LoVo (cell line): ENCODE measurements around the gene RUSC1.

Experiments
- DNase-seq: peaks from one replicate; pipeline ENCODE4 v3.0.0-alpha.2; 2016; ENCODE audit warnings: low spot score

RUSC1 gene

GRCh38 chr1:155295183-155295941 lies 25.3 kb upstream of the RUSC1 start:
- DNase-seq = no peak

GRCh38 chr1:155295942-155296267 lies 24.8 kb upstream of the RUSC1 start:
- DNase-seq = no peak

GRCh38 chr1:155296661-155297060 lies 24.0 kb upstream of the RUSC1 start:
- DNase-seq = no peak

GRCh38 chr1:155297384-155297783 lies 23.3 kb upstream of the RUSC1 start:
- no peak for DNase-seq

GRCh38 chr1:155300024-155300423 lies 20.7 kb upstream of the RUSC1 start:
- DNase-seq = no peak

- DNase-seq = no peak
These were observed 20.0 kb upstream of the RUSC1 start for GRCh38 chr1:155300553-155301329.

GRCh38 chr1:155301342-155301841 lies 19.3 kb upstream of the RUSC1 start, which contains the start of gene PKLR:
Gene PKLR, minus strand, starts transcription at chr1:155301438. Its CDS starts 43 bp downstream, at chr1:155301395.
- no peak for DNase-seq

GRCh38 chr1:155304558-155305063 lies 16.1 kb upstream of the RUSC1 start:
- no peak for DNase-seq

GRCh38 chr1:155305881-155306391 lies 14.8 kb upstream of the RUSC1 start:
- DNase-seq = peak; percentile 31

- peak; percentile 36 for DNase-seq
These were observed 13.4 kb upstream of the RUSC1 start for GRCh38 chr1:155307247-155307740.

- peak; percentile 98 for DNase-seq
These were observed 11.9 kb upstream of the RUSC1 start, which contains the start of gene FDPS for GRCh38 chr1:155308493-155309422. Gene FDPS, plus strand, starts transcription at chr1:155308866. Its CDS starts 924 bp downstream, at chr1:155309790.

GRCh38 chr1:155309423-155310021 lies 11.2 kb upstream of the RUSC1 start:
- DNase-seq = peak; percentile 56

- no peak for DNase-seq
These were observed 7.4 kb upstream of the RUSC1 start for GRCh38 chr1:155313261-155313660.

- no peak for DNase-seq
These were observed 3.8 kb upstream of the RUSC1 start for GRCh38 chr1:155316922-155317321.

- DNase-seq = no peak
These were observed 2.6 kb upstream of the RUSC1 start for GRCh38 chr1:155318082-155318481.

- no peak for DNase-seq
These were observed 1.2 kb upstream of the RUSC1 start for GRCh38 chr1:155319536-155319935.

- no peak for DNase-seq
These were observed 442 bp upstream of the RUSC1 start for GRCh38 chr1:155320252-155320651.

GRCh38 chr1:155321639-155322503 lies 1.2 kb downstream of the RUSC1 start:
- no peak for DNase-seq

GRCh38 chr1:155322571-155322952 lies 1.9 kb downstream of the RUSC1 start:
- no peak for DNase-seq
